ENCODE data around the gene RNF144B.

Gene RNF144B

DNA sequence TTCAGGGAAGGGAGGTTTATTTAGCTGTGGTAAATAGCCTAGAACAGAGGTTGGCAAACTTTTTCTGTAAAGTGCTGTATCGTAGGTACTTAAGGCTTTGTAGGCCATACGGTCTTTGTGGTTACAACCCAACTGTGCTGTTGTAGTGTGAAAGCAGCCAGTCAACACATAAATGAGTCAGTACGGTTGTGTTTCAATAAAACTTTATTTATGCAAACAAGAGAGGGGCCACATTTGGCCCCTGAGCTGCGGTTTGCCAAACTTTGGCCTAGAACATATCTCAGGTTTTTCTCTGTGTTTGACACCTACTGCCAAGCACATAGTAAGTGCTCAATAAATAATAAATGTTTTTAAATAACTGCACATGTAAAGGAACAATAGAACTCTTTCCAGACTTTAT lies 102.2 kb downstream of the RNF144B start:
- Histone ChIP-seq H3K9me3 (ENCODE audit: insufficient read depth, low read depth, low read length) (no peaks in the 10 kb centered on the region), H3K9ac (ENCODE audit: low read depth, low read length, poor library complexity, severe bottlenecking) (no peak overlapping the region), H2AFZ (ENCODE audit: low read length) (no peak overlapping the region), H3K4me1 (ENCODE audit: insufficient read depth, low read length, poor library complexity, severe bottlenecking) (no peaks in the 10 kb centered on the region), H3K27me3 (ENCODE audit: insufficient read depth, low read length, poor library complexity, severe bottlenecking) (no peaks in the 10 kb centered on the region), H3K79me2 (ENCODE audit: insufficient read depth, low read length) (no peaks in the 10 kb centered on the region), H3F3A (ENCODE audit: low read depth) (no peaks in the 10 kb centered on the region), H3K36me3 (ENCODE audit: insufficient read depth, low read length) (no peaks in the 10 kb centered on the region), H4K20me1 (ENCODE audit: insufficient read depth, low read length, poor library complexity, severe bottlenecking) (no peaks in the 10 kb centered on the region), H3K4me2 (ENCODE audit: low read depth, low read length, poor library complexity, severe bottlenecking) (no peak overlapping the region), H3K9me2 (replicated peaks; ENCODE audit: low read depth, low read length) (no peaks in the 10 kb centered on the region), H3K4me3 (ENCODE audit: low read length, poor library complexity, severe bottlenecking) (no peak overlapping the region)
- TF ChIP-seq, protein P1, sequence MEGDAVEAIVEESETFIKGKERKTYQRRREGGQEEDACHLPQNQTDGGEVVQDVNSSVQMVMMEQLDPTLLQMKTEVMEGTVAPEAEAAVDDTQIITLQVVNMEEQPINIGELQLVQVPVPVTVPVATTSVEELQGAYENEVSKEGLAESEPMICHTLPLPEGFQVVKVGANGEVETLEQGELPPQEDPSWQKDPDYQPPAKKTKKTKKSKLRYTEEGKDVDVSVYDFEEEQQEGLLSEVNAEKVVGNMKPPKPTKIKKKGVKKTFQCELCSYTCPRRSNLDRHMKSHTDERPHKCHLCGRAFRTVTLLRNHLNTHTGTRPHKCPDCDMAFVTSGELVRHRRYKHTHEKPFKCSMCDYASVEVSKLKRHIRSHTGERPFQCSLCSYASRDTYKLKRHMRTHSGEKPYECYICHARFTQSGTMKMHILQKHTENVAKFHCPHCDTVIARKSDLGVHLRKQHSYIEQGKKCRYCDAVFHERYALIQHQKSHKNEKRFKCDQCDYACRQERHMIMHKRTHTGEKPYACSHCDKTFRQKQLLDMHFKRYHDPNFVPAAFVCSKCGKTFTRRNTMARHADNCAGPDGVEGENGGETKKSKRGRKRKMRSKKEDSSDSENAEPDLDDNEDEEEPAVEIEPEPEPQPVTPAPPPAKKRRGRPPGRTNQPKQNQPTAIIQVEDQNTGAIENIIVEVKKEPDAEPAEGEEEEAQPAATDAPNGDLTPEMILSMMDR (conservative IDR thresholded peaks at IDR 0.05; ENCODE audit: low read length): no peak
- TF ChIP-seq EZH2phosphoT487 (IDR thresholded peaks at IDR 0.05; ENCODE audit: borderline replicate concordance): no peak

DNA sequence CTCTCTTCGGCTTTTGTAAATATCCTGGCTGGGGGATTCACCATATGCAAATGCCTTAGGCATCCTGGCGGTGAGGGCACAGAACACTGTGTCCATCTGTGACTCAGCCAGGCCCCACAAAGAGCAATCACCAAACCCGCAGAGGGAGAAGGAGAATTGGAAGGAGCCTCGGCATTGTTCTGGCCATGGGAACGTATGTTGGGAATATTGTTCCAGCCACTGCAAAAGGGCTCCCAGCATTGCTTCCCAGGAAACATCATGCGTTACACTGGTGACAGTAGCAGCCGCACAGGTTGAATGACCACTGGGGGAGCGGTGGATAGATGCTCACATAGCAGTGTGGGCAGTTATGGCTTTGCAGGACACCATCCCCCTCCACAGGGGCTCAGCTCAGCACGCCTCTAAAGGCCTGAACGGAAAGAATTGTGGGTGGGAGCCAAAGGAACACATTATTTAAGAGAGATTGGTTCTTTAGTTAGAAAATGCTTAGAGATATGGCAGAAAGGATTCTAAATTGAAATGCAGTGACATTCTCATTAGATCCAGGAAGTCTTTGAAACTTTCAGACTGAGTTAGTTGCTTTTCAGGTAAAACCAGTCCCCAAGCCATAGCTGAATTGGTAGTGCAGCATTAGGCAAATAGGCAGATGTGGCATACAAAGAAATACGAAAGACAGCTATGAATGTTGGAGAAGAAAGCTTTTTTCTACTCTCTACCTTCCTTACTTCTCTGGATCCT lies 104.3 kb downstream of the RNF144B start:
- Histone ChIP-seq H3K27me3 (ENCODE audit: insufficient read depth, low read length, poor library complexity, severe bottlenecking) (no peaks in the 10 kb centered on the region), H3K4me2 (ENCODE audit: low read depth, low read length, poor library complexity, severe bottlenecking) (no peak overlapping the region), H3K9me2 (replicated peaks; ENCODE audit: low read depth, low read length) (no peaks in the 10 kb centered on the region), H2AFZ (ENCODE audit: low read length) (no peak overlapping the region), H3K9me3 (ENCODE audit: insufficient read depth, low read depth, low read length) (no peaks in the 10 kb centered on the region), H3K4me1 (ENCODE audit: insufficient read depth, low read length, poor library complexity, severe bottlenecking) (no peaks in the 10 kb centered on the region), H4K20me1 (ENCODE audit: insufficient read depth, low read length, poor library complexity, severe bottlenecking) (no peaks in the 10 kb centered on the region), H3K36me3 (ENCODE audit: insufficient read depth, low read length) (no peaks in the 10 kb centered on the region), H3K79me2 (ENCODE audit: insufficient read depth, low read length) (no peaks in the 10 kb centered on the region), H3K9ac (ENCODE audit: low read depth, low read length, poor library complexity, severe bottlenecking) (no peak overlapping the region), H3F3A (ENCODE audit: low read depth) (no peaks in the 10 kb centered on the region), H3K4me3 (ENCODE audit: low read length, poor library complexity, severe bottlenecking) (no peak overlapping the region)
- TF ChIP-seq, protein P1 (conservative IDR thresholded peaks at IDR 0.05; ENCODE audit: low read length): no peak
- TF ChIP-seq EZH2phosphoT487 (IDR thresholded peaks at IDR 0.05; ENCODE audit: borderline replicate concordance): no peak

DNA sequence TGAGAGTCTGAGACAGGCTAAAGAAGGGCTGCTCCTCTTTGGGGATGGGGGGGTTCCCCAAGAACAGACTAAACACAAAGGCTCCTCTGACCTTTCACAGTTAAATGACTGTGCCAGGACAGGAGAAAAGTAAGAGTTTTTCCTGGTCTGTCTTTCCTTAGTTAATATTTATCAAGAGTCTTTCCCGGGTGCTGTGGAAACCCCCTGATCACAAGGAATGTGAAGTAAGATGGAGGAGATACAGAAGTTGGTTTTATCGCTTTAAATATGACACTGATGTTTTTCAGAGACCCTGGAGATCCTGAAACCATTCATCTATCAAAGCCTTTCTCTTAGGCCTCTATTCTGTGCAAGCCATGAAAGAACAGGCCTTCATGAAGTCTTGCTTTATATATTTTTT lies 105.8 kb downstream of the RNF144B start:
- H4K20me1 ChIP-seq (ENCODE audit: insufficient read depth, low read length, poor library complexity, severe bottlenecking): no peaks in the 10 kb centered on the region
- H3K9me3 ChIP-seq (ENCODE audit: insufficient read depth, low read depth, low read length): no peaks in the 10 kb centered on the region
- no peaks in the 10 kb centered on the region for H3K79me2 ChIP-seq (ENCODE audit: insufficient read depth, low read length)
- no peak overlapping the region for H3K4me2 ChIP-seq (ENCODE audit: low read depth, low read length, poor library complexity, severe bottlenecking)
- no peaks in the 10 kb centered on the region for H3F3A ChIP-seq (ENCODE audit: low read depth)
- H3K36me3 ChIP-seq (ENCODE audit: insufficient read depth, low read length): no peaks in the 10 kb centered on the region
- no peak overlapping the region for H3K4me3 ChIP-seq (ENCODE audit: low read length, poor library complexity, severe bottlenecking)
- H3K27me3 ChIP-seq (ENCODE audit: insufficient read depth, low read length, poor library complexity, severe bottlenecking): no peaks in the 10 kb centered on the region
- no peaks in the 10 kb centered on the region for H3K9me2 ChIP-seq (replicated peaks; ENCODE audit: low read depth, low read length)
- H3K4me1 ChIP-seq (ENCODE audit: insufficient read depth, low read length, poor library complexity, severe bottlenecking): no peaks in the 10 kb centered on the region
- TF ChIP-seq EZH2phosphoT487 (IDR thresholded peaks at IDR 0.05; ENCODE audit: borderline replicate concordance): no peak
- TF ChIP-seq, protein P1 (conservative IDR thresholded peaks at IDR 0.05; ENCODE audit: low read length): no peak
- H3K9ac ChIP-seq (ENCODE audit: low read depth, low read length, poor library complexity, severe bottlenecking): no peak overlapping the region
- H2AFZ ChIP-seq (ENCODE audit: low read length): no peak overlapping the region

Data from Loucy (cell line).